Neural cell (in vitro differentiated cells): ENCODE data around the gene HS6ST2.

ENCODE experiments used
- CTCF ChIP-seq: fragments of 450-650 bp; IDR thresholded peaks from 2 replicates; pipeline ENCODE4 v1.5.1; 2014; ENCODE audit warnings: antibody characterized with exemption, mild to moderate bottlenecking, moderate library complexity; ENCODE audit not compliant: poor library complexity, severe bottlenecking
- EP300 ChIP-seq: fragments of 450-650 bp; conservative IDR thresholded peaks from 2 replicates; pipeline ENCODE4 v1.6.1; 2014; ENCODE audit warnings: antibody characterized with exemption, mild to moderate bottlenecking, moderate library complexity; ENCODE audit not compliant: poor library complexity, severe bottlenecking
- EZH2 ChIP-seq: fragments of 200-600, 300-800 bp; shearing (Covaris generic), sonication (generic); IDR thresholded peaks from 2 replicates; pipeline ENCODE4 v1.6.1; 2014; ENCODE audit warnings: antibody characterized with exemption, low read length, borderline replicate concordance, mild to moderate bottlenecking; ENCODE audit not compliant: insufficient read depth, poor library complexity, severe bottlenecking

GRCh38 chrX:132837126-132837525, 121.3 kb downstream of the HS6ST2 start:
- no peak for TF ChIP-seq CTCF
- no peak for TF ChIP-seq EZH2
- no peak for TF ChIP-seq EP300
